Spleen (tissue), 11 donors: Measurements from ENCODE around the gene EXD3. TPM values are rescaled to one million over a fixed set of nuclear protein-coding genes. Genes with fewer than 3 reads are reported as not detected.

Experiments
- DNase-seq: peaks from one replicate; pipeline ENCODE4 v3.0.0-alpha.2; 2020
- H3K27ac ChIP-seq, 8 donors: fragments of 200-600 bp; sonication (generic) in 7 of 8; 1 replicate in 4 of 8; 2 replicates in 4 of 8; pipeline versions ENCODE4 v1.5.0 to v1.8.0; 2016 to 2021; ENCODE audit warnings: inconsistent platforms in 4 of 8, mild to moderate bottlenecking in 4 of 8, moderate library complexity in 1 of 8
- H3K27me3 ChIP-seq, 7 donors: fragments of 200-600 bp; sonication (generic) in 6 of 7; replicated peaks in 1 of 7; 1 replicate in 4 of 7; 2 replicates in 3 of 7; pipeline versions ENCODE4 v1.5.0 to v1.8.0; 2016 to 2021; ENCODE audit warnings: inconsistent platforms in 3 of 7, mild to moderate bottlenecking in 1 of 7
- H3K36me3 ChIP-seq, 6 donors: fragments of 200-600 bp; sonication (generic) in 5 of 6; 1 replicate in 4 of 6; 2 replicates in 2 of 6; pipeline versions ENCODE4 v1.5.0 to v1.8.0; 2016 to 2021; ENCODE audit warnings: inconsistent platforms in 2 of 6
- H3K4me1 ChIP-seq, 6 donors: fragments of 200-600 bp; sonication (generic) in 5 of 6; 1 replicate in 3 of 6; 2 replicates in 3 of 6; pipeline versions ENCODE4 v1.5.0 to v1.8.0; 2016 to 2021; ENCODE audit warnings: inconsistent platforms in 3 of 6
- H3K4me3 ChIP-seq, 8 donors: fragments of 200-600 bp; sonication (generic) in 7 of 8; 1 replicate in 4 of 8; 2 replicates in 4 of 8; pipeline versions ENCODE4 v1.5.0 to v1.8.0; 2016 to 2021; ENCODE audit warnings: inconsistent platforms in 4 of 8, mild to moderate bottlenecking in 4 of 8, moderate library complexity in 2 of 8
- H3K9me3 ChIP-seq, 8 donors: fragments of 200-600 bp; sonication (generic) in 7 of 8; 1 replicate in 4 of 8; 2 replicates in 4 of 8; pipeline versions ENCODE4 v1.5.0 to v1.8.0; 2016 to 2021; ENCODE audit warnings: inconsistent platforms in 4 of 8
- POLR2A ChIP-seq, 3 donors: fragments of 450-650 bp; IDR thresholded peaks; one replicate each; pipeline ENCODE4 v1.5.1; 2017; ENCODE audit warnings: antibody characterized with exemption in 3 of 3, mild to moderate bottlenecking in 1 of 3
- POLR2AphosphoS5 ChIP-seq, 3 donors: sonication (generic); formaldehyde crosslinking; IDR thresholded peaks; one replicate each; pipeline ENCODE4 v1.5.1; 2017; ENCODE audit warnings: antibody characterized with exemption in 3 of 3
- WGBS, 5 donors: extraction: QIAGEN DNeasy Blood & Tissue Kit in 3 of 5; methylation state at CpG; one replicate each; pipeline versions ENCODE4 v1.1.5 to v1.1.7; 2013 to 2018; 5-methylcytosine and 5-hydroxymethylcytosine counted together
- intact Hi-C: fragments of 100-400 bp; cut with DNase I; formaldehyde crosslinking; loops from one replicate; pipeline ENCODE4 v1.15.0; 2023; ENCODE audit warnings: low total_unique reads
- polyA plus RNA-seq, 3 donors: library from polyadenylated mRNA; stranded (reverse); fragments of 200-250 nt; gene quantifications; one replicate each; pipeline ENCODE4 v1.2.1, GENCODE V29; 2013
- total RNA-seq, 7 donors: library from RNA; depleted of rRNA in 3 of 7; stranded (reverse); fragments of >200 nt in 3 of 7; fragmentation: NEBNext Ultra II Directional in 4 of 7; extraction: Animal tissue kit (Norgen Biotek cat#: 25700) in 4 of 7; gene quantifications; one replicate each; pipeline versions ENCODE4 v1.1.0 to v1.2.1, GENCODE V29; 2016 to 2021
- TF ChIP-seq, protein P1 (sequence below), 11 experiments: fragments of 200-600 bp in 7 of 11; fragments of 450-650 bp in 4 of 11; sonication (generic) in 4 of 11; IDR thresholded peaks in 8 of 11; conservative IDR thresholded peaks in 3 of 11; 1 replicate in 7 of 11; 2 replicates in 4 of 11; pipeline versions ENCODE4 v1.4.0 to v1.8.0; 2016 to 2021; ENCODE audit warnings: antibody characterized with exemption in 11 of 11, inconsistent platforms in 4 of 11, mild to moderate bottlenecking in 1 of 11
- donor health status: healthy with polysubstance abuse.
- donor health status: DM: no; HTN: no; CAD: no; lungs with moderate emphysema.
- donor health status: DM: no; HTN: no; CAD: no.
- donor health status: Bipolar disorder and iron deficiency.
- donor health status: healthy.
- donor health status: DM: no; HTN: no; CAD: no.
- donor health status: DM: yes; HTN: yes; CAD: no.

EXD3 gene
- total and polyA plus RNA-seq, 10 donors, result 14.5 to 62.3 (median 36.3) TPM

DNA sequence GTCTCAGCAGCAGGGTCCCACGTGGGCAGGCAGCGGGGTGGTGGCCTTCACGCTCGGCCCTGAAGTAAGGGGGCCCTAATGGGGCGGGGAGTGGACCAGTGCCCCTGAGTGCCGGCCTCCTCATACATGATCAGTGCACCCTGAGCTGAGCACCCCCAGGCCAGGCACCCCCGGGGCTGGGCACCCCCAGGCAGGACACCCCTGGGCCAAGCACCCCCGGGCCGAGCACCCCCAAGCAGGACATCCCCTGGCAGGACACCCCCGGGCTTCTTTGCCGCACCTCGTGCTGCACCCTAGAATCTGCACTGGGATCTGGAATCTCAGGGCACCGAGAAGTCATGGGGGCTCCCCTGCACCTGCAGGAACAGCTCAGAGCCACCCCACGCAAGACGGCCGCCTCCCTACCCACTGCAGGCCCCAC is 51.4 kb downstream of the EXD3 start:
- intact Hi-C loops, result no loop called here
- H3K27me3 ChIP-seq, result no peaks in the 10 kb centered on the region
- H3K9me3 ChIP-seq, result peaks cover 0 to 8% (median 0%) of the 10 kb centered on the region in 8 donors
- H3K27ac ChIP-seq, result no peak overlapping the region
- TF ChIP-seq, protein P1, sequence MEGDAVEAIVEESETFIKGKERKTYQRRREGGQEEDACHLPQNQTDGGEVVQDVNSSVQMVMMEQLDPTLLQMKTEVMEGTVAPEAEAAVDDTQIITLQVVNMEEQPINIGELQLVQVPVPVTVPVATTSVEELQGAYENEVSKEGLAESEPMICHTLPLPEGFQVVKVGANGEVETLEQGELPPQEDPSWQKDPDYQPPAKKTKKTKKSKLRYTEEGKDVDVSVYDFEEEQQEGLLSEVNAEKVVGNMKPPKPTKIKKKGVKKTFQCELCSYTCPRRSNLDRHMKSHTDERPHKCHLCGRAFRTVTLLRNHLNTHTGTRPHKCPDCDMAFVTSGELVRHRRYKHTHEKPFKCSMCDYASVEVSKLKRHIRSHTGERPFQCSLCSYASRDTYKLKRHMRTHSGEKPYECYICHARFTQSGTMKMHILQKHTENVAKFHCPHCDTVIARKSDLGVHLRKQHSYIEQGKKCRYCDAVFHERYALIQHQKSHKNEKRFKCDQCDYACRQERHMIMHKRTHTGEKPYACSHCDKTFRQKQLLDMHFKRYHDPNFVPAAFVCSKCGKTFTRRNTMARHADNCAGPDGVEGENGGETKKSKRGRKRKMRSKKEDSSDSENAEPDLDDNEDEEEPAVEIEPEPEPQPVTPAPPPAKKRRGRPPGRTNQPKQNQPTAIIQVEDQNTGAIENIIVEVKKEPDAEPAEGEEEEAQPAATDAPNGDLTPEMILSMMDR (IDR thresholded peaks at IDR 0.05 in 8 of 11, conservative IDR thresholded peaks at IDR 0.05 in 3 of 11), result no peak
- no peak for TF ChIP-seq POLR2A (IDR thresholded peaks at IDR 0.05)
- no peak for TF ChIP-seq POLR2AphosphoS5 (IDR thresholded peaks at IDR 0.05)
- no peak overlapping the region for H3K4me3 ChIP-seq
- peaks cover 0 to 7% (median 0%) of the 10 kb centered on the region in 6 donors for H3K4me1 ChIP-seq
- 89 to 98% (median 95%) methylated on average over 10 to 16 of the region's 16 CpGs for WGBS, 5 donors
- H3K36me3 ChIP-seq, result peaks cover 0 to 52% (median 4%) of the 10 kb centered on the region in 6 donors
- peak; percentile 70 for DNase-seq

DNA sequence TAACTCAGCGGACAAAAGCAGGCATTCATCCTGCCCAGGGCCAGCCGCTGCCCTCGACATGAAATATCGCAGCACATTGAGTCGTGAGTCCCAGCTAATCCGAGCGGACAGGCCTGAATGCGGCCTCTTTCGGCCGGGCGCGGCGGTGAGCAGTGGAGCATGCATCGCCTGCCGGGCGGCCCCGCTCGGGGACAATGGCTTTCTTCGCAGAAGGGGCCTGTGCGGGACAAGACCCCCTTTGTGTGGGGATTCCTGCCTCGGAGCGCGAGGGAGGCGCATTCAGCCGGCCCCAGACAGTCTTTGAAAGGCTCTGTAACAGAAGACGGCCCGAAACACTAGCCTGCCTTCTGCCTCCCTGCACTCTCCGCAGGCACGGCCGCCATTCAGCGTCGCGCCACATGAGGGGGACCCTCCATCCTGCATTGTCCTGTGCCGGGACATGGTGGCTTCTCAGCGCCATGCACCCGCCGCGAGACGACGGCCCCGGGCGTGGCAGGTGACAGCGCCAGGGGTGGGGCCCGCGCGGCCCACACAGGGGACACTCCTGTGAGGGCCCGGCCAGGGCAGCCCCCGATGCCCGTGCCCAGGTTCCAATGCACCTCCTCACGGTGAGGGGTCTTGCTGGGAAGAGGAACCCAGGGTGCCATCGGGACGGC is 52.0 kb downstream of the EXD3 start:
- Histone ChIP-seq H3K27me3 (no peaks in the 10 kb centered on the region), H3K4me3 (no peak overlapping the region), H3K27ac (no peak overlapping the region), H3K36me3 (peaks cover 0 to 58% (median 4%) of the 10 kb centered on the region in 6 donors), H3K9me3 (peaks cover 0 to 8% (median 0%) of the 10 kb centered on the region in 8 donors), H3K4me1 (peaks cover 0 to 7% (median 0%) of the 10 kb centered on the region in 6 donors)
- no peak for TF ChIP-seq POLR2A (IDR thresholded peaks at IDR 0.05)
- peak in 1 of 3 donors; percentile 30 for TF ChIP-seq POLR2AphosphoS5 (IDR thresholded peaks at IDR 0.05)
- 93 to 97% (median 95%) methylated on average over 27 to 52 of the region's 52 CpGs for WGBS, 5 donors
- DNase-seq, result peak; percentile 54
- intact Hi-C loops, result no loop called here

DNA sequence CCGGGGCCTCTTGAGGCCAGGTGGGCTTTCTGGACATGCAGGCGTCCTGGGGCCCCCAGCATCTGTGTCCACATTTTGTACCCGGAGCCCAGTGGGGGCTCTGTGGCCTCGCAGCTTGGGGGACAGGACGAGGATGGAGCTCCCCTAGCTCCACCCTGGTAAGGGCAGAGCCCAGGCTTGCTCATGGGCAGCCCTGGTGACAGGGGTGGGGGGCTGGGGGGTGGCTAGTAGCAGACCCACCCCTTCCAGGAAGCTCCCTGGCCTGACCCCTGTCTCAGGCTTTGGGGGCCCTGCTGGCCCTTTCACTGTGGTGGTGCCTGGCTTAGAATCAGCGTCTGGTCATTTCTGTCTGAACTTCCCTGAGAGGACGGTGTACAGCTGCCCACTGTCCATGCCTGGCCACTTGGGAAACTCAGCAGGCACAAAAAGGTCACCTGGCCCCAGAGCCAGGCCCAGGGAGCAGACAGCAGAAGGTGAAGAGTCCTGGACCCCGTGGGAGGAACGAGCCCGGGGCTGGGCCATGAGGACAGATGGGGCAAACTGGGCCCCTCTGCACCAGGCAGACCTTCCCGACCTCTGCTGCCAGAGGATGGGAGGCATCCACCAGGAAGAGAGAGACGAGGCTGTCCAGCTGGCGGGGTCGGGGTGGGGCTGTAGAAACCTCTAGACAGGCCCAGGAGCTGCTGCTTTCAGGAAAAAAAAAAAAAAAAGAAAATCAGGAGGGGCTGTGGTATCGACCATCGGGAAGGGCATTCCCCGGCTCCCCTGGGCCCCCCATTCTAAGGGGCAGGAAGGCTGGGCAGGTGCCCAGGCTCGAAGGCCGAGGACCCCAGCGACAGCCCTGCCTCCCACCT is 52.8 kb downstream of the EXD3 start:
- H3K4me3 ChIP-seq, result no peak overlapping the region
- TF ChIP-seq, protein P1 (IDR thresholded peaks at IDR 0.05 in 8 of 11, conservative IDR thresholded peaks at IDR 0.05 in 3 of 11), result no peak
- no peak for TF ChIP-seq POLR2AphosphoS5 (IDR thresholded peaks at IDR 0.05)
- TF ChIP-seq POLR2A (IDR thresholded peaks at IDR 0.05), result no peak
- peak; percentile 50 for DNase-seq
- no peaks in the 10 kb centered on the region for H3K27me3 ChIP-seq
- no peaks in the 10 kb centered on the region for H3K9me3 ChIP-seq
- intact Hi-C loops, result no loop called here
- peaks cover 0 to 62% (median 4%) of the 10 kb centered on the region in 6 donors for H3K36me3 ChIP-seq
- H3K4me1 ChIP-seq, result peaks cover 0 to 7% (median 0%) of the 10 kb centered on the region in 6 donors
- H3K27ac ChIP-seq, result no peak overlapping the region
- WGBS, 5 donors, result 74 to 86% (median 83%) methylated on average over 17 to 20 of the region's 20 CpGs

DNA sequence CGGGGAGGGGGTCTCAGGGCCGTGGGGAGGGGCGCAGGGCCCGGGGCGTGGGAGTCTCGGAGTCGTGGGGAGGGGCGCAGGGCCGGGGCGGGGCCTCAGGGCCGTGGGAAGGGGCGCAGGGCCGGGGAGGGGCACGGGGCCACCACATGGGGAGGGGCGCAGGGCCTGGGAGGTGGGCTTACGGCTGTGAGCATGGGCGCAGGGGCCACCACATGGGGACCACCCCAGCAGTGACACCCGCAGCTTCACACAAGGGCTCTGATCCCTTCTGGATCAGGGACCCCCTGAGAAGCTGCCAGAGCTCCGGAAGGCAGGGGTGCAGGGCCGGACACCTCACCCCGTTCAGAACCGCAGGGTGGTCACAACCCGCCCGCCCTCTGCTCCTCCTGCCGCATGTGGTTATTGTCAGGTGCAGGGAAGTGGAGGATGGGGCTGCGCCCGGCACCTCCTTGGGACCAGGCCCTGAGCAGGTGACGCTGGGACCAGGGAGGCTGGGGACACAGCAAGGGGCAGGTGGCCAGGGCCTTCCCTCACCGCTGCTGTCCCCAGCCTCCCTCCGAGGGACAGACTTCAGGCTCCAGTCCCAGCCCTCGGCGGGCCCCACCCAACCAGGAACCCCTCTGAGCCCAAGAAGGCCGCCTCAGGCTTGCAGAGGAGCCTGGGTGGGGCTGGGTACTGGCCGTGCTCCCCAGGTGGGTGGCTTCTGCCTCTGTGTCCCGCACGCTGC is 53.7 kb downstream of the EXD3 start:
- 88 to 95% (median 90%) methylated on average over 25 to 36 of the region's 36 CpGs for WGBS, 5 donors
- Histone ChIP-seq H3K36me3 (peaks cover 0 to 61% (median 4%) of the 10 kb centered on the region in 6 donors), H3K27ac (no peak overlapping the region), H3K9me3 (no peaks in the 10 kb centered on the region), H3K4me3 (no peak overlapping the region), H3K27me3 (no peaks in the 10 kb centered on the region), H3K4me1 (peaks cover 0 to 7% (median 0%) of the 10 kb centered on the region in 6 donors)
- intact Hi-C loops, result no loop called here
- peak in 1 of 3 donors; percentile 8 for TF ChIP-seq POLR2AphosphoS5 (IDR thresholded peaks at IDR 0.05)
- TF ChIP-seq POLR2A (IDR thresholded peaks at IDR 0.05), result no peak
- DNase-seq, result peak; percentile 50
